Activated CD4-positive, alpha-beta T cell treated with anti-CD3 and anti-CD28 coated beads, Interleukin-2, Interleukin-6, amounts not matched to agents 100 ng/mL and 50 ng/mL, durations not matched to agents 16 hours and 8 hours (primary cell): ENCODE results near the gene EPB41L4A.
"Not testable (repeated sequence)": the region's sequence is repeated elsewhere in the genome, so short reads cannot be mapped to it uniquely, and the experiment has no call there.

ENCODE experiments used
- DNase-seq: peaks from one replicate; pipeline ENCODE4 v3.0.0-alpha.2; 2020

The EPB41L4A gene

DNA sequence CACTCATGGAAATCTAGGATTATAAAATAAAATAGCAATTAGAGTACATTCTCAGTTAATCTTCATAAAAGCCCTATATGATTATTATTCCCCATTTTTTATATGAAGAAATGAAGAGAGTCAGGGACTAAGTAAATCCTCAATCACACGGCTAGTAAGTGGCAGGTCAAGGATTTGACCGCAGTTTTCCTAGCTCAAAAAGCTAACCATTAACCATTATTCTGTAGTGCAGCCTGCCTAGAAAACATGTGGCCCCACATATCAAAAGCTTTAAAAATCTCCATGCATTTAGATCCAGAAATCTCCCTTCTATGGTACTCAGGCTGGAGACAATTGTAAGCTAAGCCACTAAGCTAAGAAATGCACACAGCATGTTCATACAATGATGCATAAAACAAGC lies 21.4 kb downstream of the EPB41L4A start:
- no peak for DNase-seq

DNA sequence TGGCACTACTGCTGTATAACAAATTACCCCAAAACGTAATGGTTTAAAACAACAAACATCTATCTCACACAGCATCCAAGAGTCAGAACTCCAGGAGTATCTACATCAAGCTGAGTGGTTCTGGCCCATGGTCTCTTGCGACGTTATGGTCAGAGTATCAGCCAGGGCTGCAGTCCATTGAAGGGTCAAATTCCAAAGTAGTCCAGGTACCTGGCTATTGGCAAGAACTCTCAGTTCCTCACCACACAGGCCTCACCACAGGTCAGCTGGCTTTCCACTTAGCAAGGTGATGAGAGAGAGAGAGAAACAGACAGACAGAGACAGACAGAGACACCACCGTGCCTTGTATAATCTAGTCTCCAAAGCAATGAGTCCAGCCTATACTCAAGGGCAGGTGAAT lies 22.6 kb downstream of the EPB41L4A start:
- DNase-seq = no peak

DNA sequence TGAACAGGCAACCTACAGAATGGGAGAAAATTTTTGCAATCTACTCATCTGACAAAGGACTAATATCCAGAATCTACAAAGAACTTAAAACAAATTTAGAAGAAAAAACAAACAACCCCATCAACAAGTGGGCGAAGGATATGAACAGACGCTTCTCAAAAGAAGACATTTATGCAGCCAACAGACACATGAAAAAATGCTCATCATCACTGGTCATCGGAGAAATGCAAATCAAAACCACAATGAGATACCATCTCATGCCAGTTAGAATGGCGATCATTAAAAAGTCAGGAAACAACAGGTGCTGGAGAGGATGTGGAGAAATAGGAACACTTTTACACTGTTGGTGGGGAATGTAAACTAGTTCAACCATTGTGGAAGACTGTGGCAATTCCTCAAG lies 23.8 kb downstream of the EPB41L4A start:
- not testable (repeated sequence) for DNase-seq

DNA sequence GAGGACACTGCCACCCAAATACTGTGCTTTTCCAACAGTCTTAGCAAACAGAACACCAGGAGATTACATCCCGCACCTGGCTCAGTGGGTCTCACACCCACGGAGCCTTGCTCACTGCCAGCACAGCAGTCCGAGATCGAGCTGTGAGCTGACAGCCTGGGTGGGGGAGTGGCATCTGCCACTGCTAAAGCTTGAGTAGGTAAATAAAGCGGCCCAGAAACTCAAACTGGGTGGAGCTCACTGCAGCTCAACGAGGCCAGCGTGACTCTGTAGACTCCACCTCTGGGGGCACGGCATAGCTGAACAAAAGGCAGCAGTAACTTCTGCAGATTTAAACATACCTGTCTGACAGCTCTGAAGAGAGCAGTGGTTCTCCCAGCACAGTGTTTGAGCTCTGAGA lies 28.8 kb downstream of the EPB41L4A start:
- no peak for DNase-seq

DNA sequence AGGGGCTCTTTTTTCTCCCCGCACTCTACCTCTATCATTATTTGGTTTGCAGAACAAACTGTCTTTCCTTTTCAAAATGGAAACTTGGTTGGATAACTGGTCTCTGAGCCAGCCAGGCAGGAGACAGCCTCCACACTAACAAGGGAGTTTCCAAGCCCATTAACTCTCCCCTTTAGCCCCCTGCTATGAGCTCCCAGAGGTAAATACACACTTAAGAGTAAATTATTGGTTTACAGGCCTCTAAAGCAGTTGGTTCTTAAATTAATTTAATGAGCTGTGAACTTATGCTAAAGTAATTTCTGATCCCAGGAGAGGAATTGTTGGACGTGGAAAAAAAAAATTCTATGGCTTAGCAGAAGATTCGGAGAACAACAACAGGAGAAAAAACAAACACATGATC lies 30.3 kb downstream of the EPB41L4A start:
- DNase-seq = no peak

DNA sequence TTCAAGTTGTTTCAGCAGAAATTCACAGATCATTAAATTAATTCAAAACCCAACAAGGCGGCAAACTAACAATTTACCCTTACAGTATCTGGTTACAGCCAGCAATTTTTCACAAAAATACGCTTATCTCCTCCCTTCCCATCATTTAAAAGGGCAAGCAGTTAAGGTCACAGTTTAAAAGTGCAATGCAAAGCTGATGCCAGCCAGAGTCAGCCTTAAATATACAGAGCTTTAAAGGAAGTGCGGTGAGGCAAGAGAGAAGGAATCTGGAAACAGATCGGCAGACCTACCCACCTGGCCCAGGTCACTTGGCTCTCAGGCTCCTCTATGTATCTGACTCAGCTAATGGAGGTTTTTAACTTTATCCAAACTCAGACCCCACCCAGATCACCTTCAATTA lies 31.0 kb downstream of the EPB41L4A start:
- DNase-seq = no peak

DNA sequence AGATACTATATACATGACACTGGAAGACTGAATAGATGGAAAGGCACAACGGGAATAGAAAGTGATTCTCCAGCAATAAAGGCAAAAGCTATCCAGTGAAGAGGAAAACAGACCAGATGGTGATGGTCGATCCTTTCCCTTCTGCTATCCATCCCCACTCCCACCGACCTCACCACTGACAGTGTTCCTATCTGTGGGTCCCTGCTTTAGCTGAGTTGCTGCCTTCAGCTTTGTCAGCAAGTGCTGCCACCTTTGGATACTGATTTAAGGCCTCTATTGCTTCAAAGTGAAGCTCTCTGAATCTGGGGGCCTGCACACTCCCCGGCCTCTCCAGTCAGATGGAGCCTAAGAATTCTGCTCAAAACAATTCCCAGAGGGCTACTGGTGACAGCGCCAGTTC lies 32.3 kb downstream of the EPB41L4A start:
- DNase-seq = no peak

DNA sequence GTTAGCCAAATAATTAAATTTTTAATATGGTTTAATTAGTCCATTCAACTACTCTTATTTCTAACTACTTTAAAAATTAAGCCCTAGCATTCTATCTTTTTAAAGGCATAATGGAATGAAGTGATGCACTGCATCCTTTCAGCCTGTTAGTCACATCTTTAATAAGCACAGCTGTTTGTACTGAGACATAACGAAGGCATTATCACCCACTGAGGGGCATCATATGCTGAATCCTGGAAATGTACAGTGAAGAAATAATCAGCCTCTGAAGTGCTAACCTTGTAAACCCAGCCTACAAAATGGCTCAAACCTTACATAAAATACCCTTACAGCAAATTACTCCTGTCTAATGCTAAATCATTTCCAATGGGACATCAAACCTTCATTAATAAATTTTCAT lies 33.1 kb downstream of the EPB41L4A start:
- no peak for DNase-seq

DNA sequence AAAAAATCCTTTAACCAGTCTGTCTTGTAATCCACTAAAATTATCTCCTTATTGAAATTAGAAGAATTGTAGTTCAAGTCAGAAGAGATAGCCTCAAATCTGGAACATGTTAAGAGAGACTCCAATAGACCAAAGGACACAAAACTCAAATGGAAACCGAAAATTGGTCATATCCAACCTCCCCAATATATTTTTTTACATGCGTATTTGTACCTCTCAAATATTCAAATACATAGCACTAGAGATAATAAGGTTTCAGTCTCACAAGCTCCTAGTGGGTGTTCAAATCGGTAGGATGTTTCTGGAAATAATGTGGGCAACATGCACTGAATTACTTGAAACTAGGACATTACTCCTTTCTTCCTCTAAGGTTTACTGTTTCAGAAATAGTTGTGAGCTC lies 33.5 kb downstream of the EPB41L4A start:
- DNase-seq = no peak

DNA sequence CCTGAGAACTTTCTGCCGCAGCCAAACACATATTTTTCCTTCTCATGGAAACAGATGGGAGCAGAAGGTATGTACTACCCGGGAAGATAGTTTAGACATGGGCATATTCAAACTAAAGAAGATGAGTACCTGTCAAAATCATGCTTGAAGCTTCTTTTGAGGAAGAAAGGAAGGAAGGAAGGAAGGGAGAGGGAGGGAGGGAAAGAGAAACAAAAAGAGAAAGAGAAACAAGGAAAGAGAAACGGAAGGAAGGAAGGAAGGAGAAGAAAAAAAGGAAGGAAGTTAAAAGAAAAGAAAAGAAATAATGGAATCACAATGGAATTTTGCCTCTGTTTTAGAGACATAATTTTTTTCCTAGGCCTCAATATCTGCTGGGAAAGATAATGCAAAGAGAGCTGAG lies 34.6 kb downstream of the EPB41L4A start:
- no peak for DNase-seq

DNA sequence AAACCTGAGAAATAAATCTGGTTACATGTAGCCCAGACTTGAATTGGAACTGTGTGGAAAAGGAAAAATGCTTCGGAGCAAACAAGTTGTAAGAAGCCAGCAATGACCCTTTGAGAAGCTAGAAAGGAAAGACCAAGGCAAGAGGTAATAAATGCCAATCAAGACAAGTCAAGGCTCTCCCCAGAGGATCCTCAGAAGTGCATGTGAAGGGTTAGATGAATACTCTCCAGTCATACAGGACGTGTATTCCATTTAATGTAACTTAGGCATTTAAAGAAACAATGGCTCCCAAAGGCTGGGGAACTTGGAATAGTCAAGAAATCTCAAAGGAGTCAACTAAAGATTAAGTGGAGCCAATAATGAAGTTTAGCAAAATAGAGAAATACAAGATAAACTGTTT lies 36.2 kb downstream of the EPB41L4A start:
- no peak for DNase-seq

DNA sequence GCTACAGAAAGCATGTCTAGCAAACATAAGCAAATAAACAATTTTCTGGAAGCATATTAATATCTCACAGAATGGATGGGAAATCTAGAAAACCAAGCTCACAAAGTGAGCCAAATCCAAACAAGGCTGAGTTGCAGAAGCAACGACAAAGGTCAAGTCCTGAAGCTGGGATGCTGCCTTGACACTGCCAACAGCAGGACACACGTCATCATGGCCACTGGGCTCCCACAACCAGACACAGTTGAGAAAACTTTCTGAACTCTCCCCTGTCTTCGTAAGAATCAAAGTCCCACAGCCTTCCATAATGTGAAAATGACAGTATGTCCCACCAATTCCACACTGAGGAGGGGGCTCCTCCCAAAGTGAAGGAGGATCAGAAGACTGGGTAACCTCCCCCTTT lies 37.6 kb downstream of the EPB41L4A start:
- no peak for DNase-seq

DNA sequence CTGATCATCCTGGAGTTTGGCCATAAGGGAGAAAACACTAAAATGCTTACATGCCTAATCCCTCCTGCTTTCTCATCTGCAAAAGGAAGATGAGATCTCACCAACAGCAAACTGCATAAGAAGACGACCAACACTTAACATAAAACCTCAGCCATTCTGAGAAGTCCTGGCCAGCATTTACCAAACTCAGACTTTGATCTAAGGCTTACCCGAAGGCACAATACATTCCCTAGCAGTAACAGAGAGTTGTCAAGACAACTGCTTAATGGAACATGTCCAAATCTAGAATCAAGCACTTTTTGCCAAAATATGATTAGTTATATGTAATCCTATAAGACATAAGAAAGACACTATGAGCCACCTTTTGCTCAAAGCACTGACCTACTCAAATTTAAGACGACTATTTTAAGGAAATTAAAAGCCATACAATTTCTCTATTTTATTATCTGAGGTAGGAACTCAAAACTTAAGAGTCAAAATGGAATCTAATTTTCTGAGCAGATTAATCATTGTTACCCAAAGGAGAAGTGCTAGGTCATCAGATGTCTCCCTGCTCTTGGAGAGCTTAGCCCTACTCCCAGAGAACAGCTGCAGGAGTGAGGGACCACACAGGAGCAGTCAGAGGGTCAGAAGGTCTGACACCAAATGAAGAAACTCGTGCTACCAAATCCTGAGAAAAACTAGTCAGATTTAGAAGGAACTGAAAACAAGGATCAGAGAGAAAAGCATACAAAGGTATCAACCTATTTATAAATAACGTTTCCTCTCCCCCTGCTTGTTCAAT lies 39.3 kb downstream of the EPB41L4A start:
- no peak for DNase-seq

DNA sequence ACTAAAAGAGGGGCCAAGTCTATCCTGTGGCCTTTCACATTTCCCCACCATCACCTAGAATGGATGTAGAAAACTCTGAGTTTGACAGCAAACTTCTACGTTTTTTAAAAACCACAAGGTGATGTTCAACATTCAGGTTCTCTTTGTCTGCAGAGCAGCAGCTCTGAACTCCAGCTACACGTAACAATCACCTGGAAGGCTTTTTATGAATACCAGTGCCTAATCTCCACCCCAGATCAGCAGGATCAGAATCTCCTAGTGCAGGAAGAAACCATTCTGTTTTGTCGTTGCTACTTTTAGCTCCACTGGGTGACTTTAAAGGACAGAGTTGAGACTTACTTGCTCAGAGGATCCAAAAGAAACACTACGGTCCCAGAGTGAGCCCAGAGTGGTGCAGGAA lies 44.3 kb downstream of the EPB41L4A start:
- no peak for DNase-seq

DNA sequence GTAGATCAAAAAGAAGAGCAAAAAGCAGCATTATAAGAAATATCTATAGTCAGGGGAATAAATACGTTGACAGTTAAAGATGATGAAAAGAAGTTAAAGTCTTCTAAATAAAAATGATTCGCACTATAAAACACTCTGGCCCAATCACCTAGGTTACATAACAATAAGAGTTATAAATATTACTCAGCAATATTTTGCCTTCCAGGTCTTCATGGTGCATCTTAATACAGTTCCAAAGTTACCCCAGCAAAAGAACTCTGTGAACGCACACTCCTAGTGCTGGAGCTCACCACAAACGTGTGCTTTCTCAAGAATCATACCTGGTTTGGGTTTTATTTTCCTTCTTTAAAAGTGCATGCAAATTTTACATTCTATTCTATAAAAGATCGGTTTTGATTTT lies 44.7 kb downstream of the EPB41L4A start:
- DNase-seq = no peak

DNA sequence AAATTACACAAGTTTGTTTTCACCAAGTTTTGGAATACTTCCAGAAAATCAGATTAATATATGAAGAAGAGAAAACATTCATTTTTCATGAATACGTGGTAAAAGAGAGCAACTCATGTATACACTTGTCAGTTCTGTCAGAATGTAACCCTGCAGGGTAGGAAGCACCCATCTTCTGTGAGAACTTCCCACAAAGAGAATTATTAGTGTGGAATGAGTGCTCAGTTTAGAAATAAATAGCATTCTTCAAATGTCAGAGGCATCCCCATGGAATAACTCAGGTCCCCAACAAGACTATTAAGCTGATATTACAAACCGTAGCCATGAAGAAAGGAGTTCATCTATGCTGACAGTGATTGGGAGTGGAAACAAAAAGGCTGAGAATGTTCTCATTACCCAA lies 45.2 kb downstream of the EPB41L4A start:
- DNase-seq = no peak

DNA sequence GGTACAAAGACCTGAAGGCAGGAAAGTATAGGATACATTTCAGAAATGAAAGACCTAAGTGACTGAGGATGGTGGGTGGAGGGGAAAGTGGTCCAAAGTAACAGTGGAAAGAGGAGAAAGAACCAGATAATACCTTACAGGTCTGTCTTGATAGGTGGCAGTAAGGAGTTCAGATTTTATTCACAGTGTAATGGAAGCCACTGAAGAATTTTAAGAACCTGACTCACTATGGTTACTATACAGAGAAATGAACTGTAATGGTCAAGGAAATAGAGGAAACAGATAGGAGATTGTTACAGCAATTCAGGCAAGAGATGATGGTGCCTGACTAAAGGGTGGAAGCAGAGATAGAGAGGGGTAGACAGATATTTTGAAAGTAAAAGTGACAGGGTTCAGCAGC lies 46.5 kb downstream of the EPB41L4A start:
- no peak for DNase-seq

DNA sequence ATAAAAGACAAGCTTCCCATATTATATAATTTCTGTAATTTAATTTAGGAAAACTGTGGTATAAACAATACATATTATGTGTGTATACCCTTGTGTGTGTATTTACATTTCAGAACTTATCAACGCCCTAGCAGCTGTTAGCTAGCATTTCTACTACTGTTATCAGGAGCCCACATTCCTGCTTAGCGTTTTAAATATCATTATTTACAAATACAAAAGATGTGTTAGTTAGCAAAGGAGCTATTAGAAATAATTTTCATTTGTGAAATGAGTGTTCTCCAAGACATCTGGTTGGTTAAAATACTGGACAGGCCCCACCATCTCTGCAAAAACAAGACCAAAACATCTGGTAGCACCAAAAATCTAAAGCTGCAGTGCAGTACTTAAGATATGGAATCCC lies 48.0 kb downstream of the EPB41L4A start:
- DNase-seq = no peak

DNA sequence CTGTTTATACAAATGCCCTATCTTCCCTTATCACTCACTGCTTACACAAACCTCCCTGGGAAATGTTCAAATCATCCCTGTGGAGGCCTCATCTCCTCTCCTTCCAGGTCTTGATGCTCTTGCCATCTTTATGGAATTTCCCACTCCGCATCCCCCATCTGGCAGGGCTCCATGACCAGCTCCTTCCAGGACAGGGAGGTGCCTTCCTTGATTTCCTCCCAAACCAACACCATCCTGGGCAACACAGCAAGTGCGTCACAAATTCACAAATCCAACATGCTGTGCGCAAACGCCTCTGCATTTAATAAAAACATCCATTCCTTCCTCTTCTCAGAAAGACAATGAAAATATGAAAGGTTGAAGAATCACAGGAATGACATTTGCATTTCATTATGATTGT lies 51.7 kb downstream of the EPB41L4A start:
- no peak for DNase-seq

DNA sequence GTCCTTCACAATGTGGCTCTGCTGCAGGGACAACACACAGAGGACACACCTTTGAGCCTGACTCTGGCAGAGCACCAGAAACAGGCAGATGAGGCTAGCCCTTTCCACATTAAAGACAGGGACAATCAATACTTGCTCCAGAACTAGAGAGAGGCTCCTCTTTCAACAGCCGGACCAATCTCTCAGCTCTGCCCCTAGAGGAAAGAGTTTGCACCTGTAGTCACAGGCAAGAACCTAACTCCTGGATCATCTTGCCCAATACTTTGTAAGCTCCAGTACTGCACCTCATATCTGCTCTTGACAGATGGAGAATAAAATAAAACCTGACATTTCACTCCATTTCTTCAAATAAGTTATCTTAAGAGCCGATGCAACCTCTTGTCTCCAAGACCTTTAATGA lies 52.1 kb downstream of the EPB41L4A start:
- DNase-seq = peak; percentile 2

DNA sequence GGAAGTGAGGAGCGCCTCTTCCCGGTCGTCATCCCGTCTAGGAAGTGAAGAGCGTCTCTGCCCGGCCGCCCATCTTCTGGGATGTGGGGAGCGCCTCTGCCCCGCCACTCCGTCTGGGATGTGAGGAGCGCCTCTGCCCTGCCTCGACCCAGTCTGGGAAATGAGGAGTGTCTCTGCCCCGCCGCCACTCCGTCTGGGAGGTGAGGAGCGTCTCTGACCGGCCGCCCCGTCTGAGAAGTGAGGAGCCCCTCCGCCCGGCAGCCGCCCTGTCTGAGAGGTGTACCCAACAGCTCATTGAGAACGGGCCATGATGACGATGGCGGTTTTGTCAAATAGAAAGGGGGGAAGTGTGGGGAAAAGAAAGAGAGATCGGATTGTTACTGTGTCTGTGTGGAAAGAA lies 58.3 kb downstream of the EPB41L4A start:
- not testable (repeated sequence) for DNase-seq

DNA sequence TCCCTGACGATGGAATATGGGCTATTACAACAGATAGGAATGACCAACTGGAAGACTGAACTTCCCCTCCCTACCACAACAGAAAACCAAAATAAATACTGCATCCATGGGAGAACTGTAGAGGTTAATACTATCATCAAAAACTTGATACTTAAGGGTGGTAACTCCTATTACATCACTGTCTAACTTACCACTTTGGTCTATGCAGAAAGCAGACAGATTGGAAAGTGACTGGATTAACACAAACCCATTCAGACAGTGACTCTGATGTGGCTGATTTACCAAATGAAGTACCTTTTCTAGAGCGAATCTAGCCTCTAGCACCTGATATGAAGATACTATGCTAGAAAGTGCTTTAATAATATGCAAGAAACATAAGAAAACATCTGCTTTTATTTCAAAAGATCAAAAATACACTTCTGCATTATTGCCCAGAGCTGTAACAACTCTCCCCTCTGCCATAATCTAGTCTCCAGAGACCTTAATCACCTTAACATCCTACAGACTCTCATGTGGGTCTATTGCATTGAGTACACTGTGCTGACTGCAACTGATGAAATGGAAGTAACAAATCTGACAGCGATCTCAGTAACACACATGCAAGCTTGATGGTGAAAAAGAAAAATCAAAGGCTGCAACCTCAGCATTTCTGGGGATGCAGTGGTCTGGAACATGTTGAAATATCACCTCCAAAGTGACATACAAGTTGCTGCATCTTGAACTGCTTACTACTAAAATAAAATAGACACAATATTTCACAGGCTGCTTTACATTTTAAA lies 62.7 kb downstream of the EPB41L4A start:
- no peak for DNase-seq

DNA sequence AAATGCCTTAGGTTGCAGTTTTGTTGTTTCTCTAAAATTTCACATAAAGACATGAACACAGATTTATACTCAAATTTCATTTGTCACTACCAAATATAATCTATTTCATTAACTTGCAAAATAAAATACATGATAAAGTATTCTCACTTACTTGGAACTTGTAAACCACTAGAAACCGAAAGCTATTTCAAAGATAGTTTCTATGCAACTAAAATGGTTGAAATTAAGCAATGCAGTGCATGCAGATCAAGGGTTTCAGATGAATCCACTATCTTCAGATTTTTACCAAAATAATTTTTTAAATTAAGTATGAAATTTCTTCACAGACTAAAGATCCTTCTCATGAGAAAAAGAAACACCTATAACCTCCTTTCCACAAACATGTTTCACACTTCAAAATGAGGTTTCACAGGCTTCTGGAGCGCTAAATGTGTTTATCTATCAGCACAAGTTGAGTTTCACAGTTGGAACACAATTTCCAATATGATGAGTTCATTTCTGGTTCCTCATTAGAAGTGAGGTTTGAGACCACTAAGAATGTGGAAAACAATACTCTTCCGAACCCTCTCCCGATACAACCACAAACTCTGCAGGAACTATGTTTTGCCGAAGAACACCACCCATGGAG lies 63.9 kb downstream of the EPB41L4A start:
- no peak for DNase-seq

DNA sequence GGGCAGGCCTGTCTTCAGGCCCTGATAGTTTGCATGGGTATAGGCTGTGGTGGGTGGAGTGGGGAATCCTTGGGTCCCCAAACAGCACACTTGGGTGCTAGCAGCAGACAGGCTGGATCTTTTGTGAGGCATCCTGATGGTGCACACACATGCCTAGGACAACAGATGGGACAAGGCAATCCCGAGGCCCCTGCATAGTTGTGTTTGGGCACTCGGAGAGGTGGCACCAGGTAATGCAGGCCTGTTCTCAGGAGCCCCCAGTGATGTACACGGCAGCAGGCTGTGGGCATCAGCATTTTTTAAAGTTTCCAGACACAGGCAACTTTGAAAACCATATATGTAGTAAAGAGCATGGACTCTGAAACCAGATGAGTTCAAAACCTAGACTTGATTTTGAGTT lies 65.4 kb downstream of the EPB41L4A start:
- DNase-seq = no peak
